ENCODE measurements around the gene ANTXR1. TPM values are rescaled to one million over a fixed set of nuclear protein-coding genes. Genes with fewer than 3 reads are reported as not detected.
A peak's percentile ranks its signal among the peaks of the same experiment; 100 is the strongest.

The ANTXR1 gene
- total and polyA plus RNA-seq, 2 experiments from 2014 or later = 128 to 191 TPM

GRCh38 chr2:69163556-69163955 is 150.6 kb downstream of the ANTXR1 start:
- no peak overlapping the region for H2AFZ ChIP-seq

GRCh38 chr2:69164061-69164778 is 151.2 kb downstream of the ANTXR1 start:
- WGBS, 2 experiments (ENCODE audit: low coverage in 1 of 2, low lambda C conversion rate in 2 of 2, missing lambda C conversion rate in 2 of 2) = 49 to 55% methylated on average over 8 of the region's 8 CpGs
- H3K4me3 ChIP-seq = no peak overlapping the region

More at GRCh38 chr2:69163556-69163955, 150.6 kb downstream of the ANTXR1 start:
- Histone ChIP-seq H3K4me2 (ENCODE audit: unreplicated experiment) (peak overlapping the region; percentile 50), H3K36me3 (ENCODE audit: low read depth) (peaks cover 14% of the 10 kb centered on the region; the same call in 1 of the 2 replicates), H3K9me2 (ENCODE audit: insufficient read depth) (no peaks in the 10 kb centered on the region), H3K9ac (peak overlapping the region; percentile 67), H3K79me2 (ENCODE audit: insufficient read depth) (no peaks in the 10 kb centered on the region; the same call in 1 of the 2 replicates), H3K4me3 (0 out of 2 replicates have a peak overlapping the region, but pooled peaks have one; percentile 4), H4K20me1 (ENCODE audit: insufficient read depth) (no peaks in the 10 kb centered on the region), H3K4me1 (ENCODE audit: insufficient read depth) (peaks cover 51% of the 10 kb centered on the region), H3K9me3 (ENCODE audit: low read depth) (no peaks in the 10 kb centered on the region), H3K27me3 (replicated peaks; ENCODE audit: insufficient read depth) (no peaks in the 10 kb centered on the region), H3F3A (ENCODE audit: insufficient read depth) (peaks cover 44% of the 10 kb centered on the region), H3K27ac (peak overlapping the region; percentile 89)
- 86 to 90% methylated on average over 7 of the region's 7 CpGs for WGBS, 2 experiments (ENCODE audit: low coverage in 1 of 2, low lambda C conversion rate in 2 of 2, missing lambda C conversion rate in 2 of 2)
- in situ Hi-C loops (cut with MboI) = no loop called here
- DNase-seq = no peak
- TF ChIP-seq EZH2phosphoT487 (IDR thresholded peaks at IDR 0.05; ENCODE audit: insufficient read depth, low read depth) = no peak
- TF ChIP-seq EZH2 (IDR thresholded peaks at IDR 0.05; ENCODE audit: insufficient read depth, poor library complexity, severe bottlenecking) = no peak

GRCh38 chr2:69165091-69165880 is 152.3 kb downstream of the ANTXR1 start:
- H3K27ac ChIP-seq = peak overlapping the region; percentile 89
- H3K27me3 ChIP-seq (replicated peaks; ENCODE audit: insufficient read depth) = no peaks in the 10 kb centered on the region
- no peak overlapping the region for H3K4me3 ChIP-seq
- H3K36me3 ChIP-seq (ENCODE audit: low read depth) = peaks cover 14% of the 10 kb centered on the region; the same call in 1 of the 2 replicates
- H3K4me2 ChIP-seq (ENCODE audit: unreplicated experiment) = no peak overlapping the region
- peaks cover 60% of the 10 kb centered on the region for H3F3A ChIP-seq (ENCODE audit: insufficient read depth)
- H2AFZ ChIP-seq = no peak overlapping the region
- 46 to 60% methylated on average over 10 of the region's 10 CpGs for WGBS, 2 experiments (ENCODE audit: low coverage in 1 of 2, low lambda C conversion rate in 2 of 2, missing lambda C conversion rate in 2 of 2)
- no peaks in the 10 kb centered on the region for H3K9me3 ChIP-seq (ENCODE audit: low read depth)
- in situ Hi-C loops (cut with MboI) = no loop called here
- no peaks in the 10 kb centered on the region for H4K20me1 ChIP-seq (ENCODE audit: insufficient read depth)
- H3K9ac ChIP-seq = peak overlapping the region; percentile 67
- TF ChIP-seq EZH2 (IDR thresholded peaks at IDR 0.05; ENCODE audit: insufficient read depth, poor library complexity, severe bottlenecking) = no peak
- no peak for TF ChIP-seq EZH2phosphoT487 (IDR thresholded peaks at IDR 0.05; ENCODE audit: insufficient read depth, low read depth)
- H3K4me1 ChIP-seq (ENCODE audit: insufficient read depth) = peaks cover 60% of the 10 kb centered on the region
- H3K79me2 ChIP-seq (ENCODE audit: insufficient read depth) = no peaks in the 10 kb centered on the region; the same call in 1 of the 2 replicates
- peak; percentile 43 for DNase-seq
- no peaks in the 10 kb centered on the region for H3K9me2 ChIP-seq (ENCODE audit: insufficient read depth)

More at GRCh38 chr2:69164061-69164778, 151.2 kb downstream of the ANTXR1 start:
- peaks cover 14% of the 10 kb centered on the region; the same call in 1 of the 2 replicates for H3K36me3 ChIP-seq (ENCODE audit: low read depth)
- no peaks in the 10 kb centered on the region for H3K9me2 ChIP-seq (ENCODE audit: insufficient read depth)
- H3K27me3 ChIP-seq (replicated peaks; ENCODE audit: insufficient read depth) = no peaks in the 10 kb centered on the region
- peak; percentile 91 for DNase-seq
- H2AFZ ChIP-seq = no peak overlapping the region
- peak overlapping the region; percentile 89 for H3K27ac ChIP-seq
- no peak for TF ChIP-seq EZH2phosphoT487 (IDR thresholded peaks at IDR 0.05; ENCODE audit: insufficient read depth, low read depth)
- no peak for TF ChIP-seq EZH2 (IDR thresholded peaks at IDR 0.05; ENCODE audit: insufficient read depth, poor library complexity, severe bottlenecking)
- no peaks in the 10 kb centered on the region for H3K9me3 ChIP-seq (ENCODE audit: low read depth)
- H3K4me2 ChIP-seq (ENCODE audit: unreplicated experiment) = peak overlapping the region; percentile 29
- no peaks in the 10 kb centered on the region; the same call in 1 of the 2 replicates for H3K79me2 ChIP-seq (ENCODE audit: insufficient read depth)
- H4K20me1 ChIP-seq (ENCODE audit: insufficient read depth) = no peaks in the 10 kb centered on the region
- in situ Hi-C loops (cut with MboI) = no loop called here
- peaks cover 51% of the 10 kb centered on the region for H3F3A ChIP-seq (ENCODE audit: insufficient read depth)
- H3K4me1 ChIP-seq (ENCODE audit: insufficient read depth) = peaks cover 56% of the 10 kb centered on the region
- H3K9ac ChIP-seq = peak overlapping the region; percentile 67

GRCh38 chr2:69166465-69166811 is 153.5 kb downstream of the ANTXR1 start:
- WGBS, 2 experiments (ENCODE audit: low coverage in 1 of 2, low lambda C conversion rate in 2 of 2, missing lambda C conversion rate in 2 of 2) = 70 to 80% methylated on average over 2 of the region's 2 CpGs
- Histone ChIP-seq H3K27me3 (replicated peaks; ENCODE audit: insufficient read depth) (no peaks in the 10 kb centered on the region), H3K27ac (no peak overlapping the region), H3K4me1 (ENCODE audit: insufficient read depth) (peaks cover 68% of the 10 kb centered on the region), H3K79me2 (ENCODE audit: insufficient read depth) (no peaks in the 10 kb centered on the region; the same call in 1 of the 2 replicates), H3K9ac (no peak overlapping the region), H3K4me3 (no peak overlapping the region), H3F3A (ENCODE audit: insufficient read depth) (peaks cover 68% of the 10 kb centered on the region), H3K9me3 (ENCODE audit: low read depth) (no peaks in the 10 kb centered on the region), H3K36me3 (ENCODE audit: low read depth) (peaks cover 14% of the 10 kb centered on the region; the same call in 1 of the 2 replicates), H4K20me1 (ENCODE audit: insufficient read depth) (no peaks in the 10 kb centered on the region), H2AFZ (no peak overlapping the region), H3K4me2 (ENCODE audit: unreplicated experiment) (no peak overlapping the region), H3K9me2 (ENCODE audit: insufficient read depth) (no peaks in the 10 kb centered on the region)
- DNase-seq = no peak
- no peak for TF ChIP-seq EZH2phosphoT487 (IDR thresholded peaks at IDR 0.05; ENCODE audit: insufficient read depth, low read depth)
- TF ChIP-seq EZH2 (IDR thresholded peaks at IDR 0.05; ENCODE audit: insufficient read depth, poor library complexity, severe bottlenecking) = no peak
- in situ Hi-C loops (cut with MboI) = no loop called here
